GM21737 (cell line): Measurements from ENCODE around the gene CCT8L2.
"Not testable (repeated sequence)": the region's sequence is repeated elsewhere in the genome, so short reads cannot be mapped to it uniquely, and the experiment has no call there.

Experiments used
- ATAC-seq: cut with Tn5 transposase; IDR thresholded peaks from one replicate; pipeline ENCODE4 v1.9.1; 2021; ENCODE audit warnings: mild to moderate bottlenecking, moderate library complexity; ENCODE audit not compliant: unreplicated experiment

CCT8L2 gene

DNA sequence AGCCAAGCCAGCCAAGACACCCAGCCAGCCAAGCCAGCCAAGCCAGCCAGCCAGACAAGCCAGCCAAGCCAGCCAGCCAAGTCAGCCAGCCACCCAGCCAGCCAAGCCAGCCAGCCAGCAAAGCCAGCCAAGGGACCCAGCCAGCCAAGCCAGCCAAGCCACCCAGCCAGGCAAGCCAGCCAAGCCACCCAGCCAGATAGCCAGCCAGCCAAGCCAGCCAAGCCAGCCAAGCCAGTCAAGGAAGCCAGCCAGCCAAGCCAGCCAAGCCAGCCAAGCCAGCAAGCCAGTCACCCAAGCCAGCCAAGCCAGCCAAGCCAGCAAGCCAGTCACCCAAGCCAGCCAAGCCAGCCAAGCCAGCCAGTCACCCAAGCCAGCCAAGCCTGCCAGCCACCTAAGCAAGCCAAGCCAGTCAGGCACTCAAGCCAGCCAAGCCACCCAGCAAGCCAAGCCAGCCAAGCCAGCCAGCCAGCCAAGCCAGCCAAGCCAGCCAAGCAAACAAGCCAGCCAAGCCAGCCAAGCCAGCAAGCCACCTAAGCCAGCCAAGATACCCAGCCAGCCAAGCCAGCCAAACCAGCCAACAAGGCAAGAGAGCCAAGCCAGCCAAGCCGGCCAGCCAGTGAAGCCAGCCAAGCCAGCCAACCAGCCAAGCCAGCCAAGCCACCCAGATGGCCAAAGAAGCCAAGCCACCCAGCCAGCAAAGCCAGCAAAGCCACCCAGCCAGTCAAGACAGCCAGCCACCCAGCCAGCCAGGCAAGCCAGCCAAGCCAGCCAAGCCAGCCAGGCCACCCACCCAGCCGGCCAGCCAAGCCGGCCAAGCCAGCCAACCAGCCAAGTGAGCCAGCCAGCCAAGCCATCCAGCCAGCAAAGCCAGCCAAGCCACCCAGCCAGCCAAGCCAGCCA lies 33.3 kb downstream of the CCT8L2 start:
- no peak for ATAC-seq

DNA sequence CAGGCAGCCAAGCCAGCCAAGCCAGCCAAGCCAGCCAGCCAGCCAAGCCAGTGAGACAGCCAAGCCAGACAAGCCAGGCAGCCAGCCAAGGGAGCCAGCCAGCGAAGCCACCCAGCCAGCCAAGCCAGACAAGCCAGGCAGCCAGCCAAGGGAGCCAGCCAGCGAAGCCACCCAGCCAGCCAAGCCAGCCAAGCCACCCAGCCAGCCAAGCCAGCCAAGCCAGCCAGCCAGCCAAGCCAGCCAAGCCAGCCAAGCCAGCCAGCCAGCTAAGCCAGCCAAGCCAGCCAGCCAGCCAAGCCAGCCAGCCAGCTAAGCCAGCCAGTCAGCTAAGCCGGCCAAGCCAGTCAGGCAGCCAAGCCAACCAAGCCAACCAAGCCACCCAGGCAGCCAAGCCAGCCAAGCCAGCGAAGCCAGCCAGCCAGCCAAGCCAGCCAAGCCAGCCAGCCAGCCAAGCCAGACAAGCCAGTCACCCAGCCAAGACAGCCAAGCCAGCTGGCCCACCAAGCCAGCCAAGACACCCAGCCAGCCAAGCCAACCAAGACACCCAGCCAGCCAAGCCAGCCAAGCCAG lies 34.1 kb downstream of the CCT8L2 start:
- ATAC-seq: not testable (repeated sequence)

DNA sequence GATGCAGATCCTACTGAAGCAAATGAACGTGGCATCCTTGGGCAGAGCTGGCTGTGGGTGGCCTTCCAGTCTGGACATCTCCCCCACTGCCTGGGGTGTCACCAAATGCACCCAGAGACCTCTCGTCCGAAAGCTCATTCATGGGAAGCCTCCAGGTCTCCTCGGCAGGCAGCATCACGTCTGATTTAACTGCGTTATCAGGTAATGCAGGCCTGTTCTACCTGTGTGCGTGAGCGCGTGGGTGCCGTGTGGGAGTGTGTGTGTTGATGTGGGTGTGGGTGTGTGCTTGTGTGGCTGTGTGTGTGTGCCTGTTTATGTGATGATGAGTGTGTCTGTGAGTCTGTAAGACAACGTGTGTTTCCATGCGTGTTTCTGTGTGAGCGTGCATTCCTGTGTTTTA lies 35.1 kb downstream of the CCT8L2 start:
- not testable (repeated sequence) for ATAC-seq

DNA sequence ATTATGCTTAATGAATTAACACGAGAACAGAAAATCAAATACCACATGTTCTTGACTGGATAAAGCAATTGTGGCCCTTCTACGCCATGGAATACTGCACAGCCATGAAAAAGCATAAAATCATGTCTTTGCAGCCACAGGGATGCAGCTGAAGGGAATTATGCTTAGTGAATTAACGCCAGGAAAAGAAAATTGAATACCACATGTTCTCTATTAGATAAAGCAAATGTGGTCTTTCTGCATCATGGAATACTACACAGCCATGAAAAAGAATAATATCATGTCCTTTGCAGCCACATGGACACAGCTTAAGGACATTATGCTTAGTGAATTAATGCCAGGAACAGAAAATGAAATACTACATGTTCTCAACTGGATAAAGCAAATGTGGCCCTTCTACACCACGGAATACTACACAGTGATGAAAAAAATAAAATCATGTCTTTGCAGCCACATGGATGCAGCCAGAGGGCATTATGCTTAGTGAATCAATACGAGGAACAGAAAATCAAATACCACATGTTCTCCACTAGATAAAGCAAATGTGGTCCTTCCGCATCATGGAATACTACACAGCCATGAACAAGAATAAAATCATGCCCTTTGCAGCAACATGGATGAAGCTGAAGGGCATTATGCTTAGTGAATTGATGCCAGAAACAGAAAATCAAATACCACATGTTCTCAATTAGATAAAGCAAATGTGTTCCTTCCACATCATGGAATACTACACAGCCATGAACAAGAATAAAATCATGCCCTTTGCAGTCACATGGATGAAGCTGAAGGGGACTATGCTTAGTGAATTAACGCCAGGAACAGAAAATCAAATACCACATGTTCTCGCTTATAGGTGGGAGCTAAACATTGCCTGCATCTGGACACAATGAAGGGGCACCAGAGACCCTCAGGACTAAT lies 37.3 kb downstream of the CCT8L2 start:
- not testable (repeated sequence) for ATAC-seq

DNA sequence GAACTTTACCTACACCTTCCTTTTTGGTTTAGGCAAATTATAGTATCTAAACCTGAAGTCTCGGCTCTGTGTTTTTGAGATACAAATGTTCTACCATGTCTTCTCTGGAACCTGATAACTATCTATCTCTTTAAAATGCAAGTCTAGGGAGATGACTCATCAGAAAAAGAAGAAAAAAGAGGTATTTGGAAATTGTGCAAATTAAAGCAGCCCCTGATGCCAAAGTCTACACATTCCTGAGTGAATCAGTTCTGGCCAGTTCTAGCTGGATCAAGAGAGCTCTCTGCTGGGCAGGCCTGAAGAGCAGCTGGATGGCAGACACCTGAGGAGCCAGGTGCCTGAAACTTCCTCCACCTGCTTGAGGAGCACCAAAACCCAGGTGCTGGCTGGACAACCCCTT lies 49.3 kb downstream of the CCT8L2 start:
- ATAC-seq: not testable (repeated sequence)
